Measurements from ENCODE around the gene ZC3H4.

ZC3H4 gene

DNA sequence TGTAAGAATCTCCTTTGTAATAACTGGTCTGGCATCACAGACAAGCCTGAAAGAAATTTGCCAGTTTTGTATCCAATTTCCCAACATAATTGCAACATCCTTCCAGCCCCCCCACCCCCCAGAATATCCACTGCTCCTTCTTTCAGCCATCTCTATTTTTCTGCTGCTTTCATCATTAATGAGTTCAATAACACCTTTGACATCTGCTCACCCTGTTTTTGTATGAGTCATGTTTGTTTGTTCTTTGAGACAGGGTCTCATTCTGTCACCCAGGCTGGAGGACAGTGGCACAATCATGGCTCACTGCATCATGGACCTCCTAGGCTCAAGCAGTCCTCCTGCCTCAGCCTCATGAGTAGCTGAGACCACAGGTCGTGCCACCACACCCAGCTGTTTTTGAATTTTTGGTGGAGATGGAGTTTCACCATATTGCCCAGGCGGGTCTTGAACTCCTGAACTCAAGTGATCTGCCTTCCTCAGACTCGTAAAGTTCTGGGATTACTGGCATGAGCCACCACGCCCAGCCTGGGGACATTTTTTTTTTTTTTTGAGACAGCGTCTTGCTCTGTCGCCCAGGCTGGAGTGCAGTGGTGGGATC, 7.0 kb upstream of the ZC3H4 start:
- TF ChIP-seq, protein P1, sequence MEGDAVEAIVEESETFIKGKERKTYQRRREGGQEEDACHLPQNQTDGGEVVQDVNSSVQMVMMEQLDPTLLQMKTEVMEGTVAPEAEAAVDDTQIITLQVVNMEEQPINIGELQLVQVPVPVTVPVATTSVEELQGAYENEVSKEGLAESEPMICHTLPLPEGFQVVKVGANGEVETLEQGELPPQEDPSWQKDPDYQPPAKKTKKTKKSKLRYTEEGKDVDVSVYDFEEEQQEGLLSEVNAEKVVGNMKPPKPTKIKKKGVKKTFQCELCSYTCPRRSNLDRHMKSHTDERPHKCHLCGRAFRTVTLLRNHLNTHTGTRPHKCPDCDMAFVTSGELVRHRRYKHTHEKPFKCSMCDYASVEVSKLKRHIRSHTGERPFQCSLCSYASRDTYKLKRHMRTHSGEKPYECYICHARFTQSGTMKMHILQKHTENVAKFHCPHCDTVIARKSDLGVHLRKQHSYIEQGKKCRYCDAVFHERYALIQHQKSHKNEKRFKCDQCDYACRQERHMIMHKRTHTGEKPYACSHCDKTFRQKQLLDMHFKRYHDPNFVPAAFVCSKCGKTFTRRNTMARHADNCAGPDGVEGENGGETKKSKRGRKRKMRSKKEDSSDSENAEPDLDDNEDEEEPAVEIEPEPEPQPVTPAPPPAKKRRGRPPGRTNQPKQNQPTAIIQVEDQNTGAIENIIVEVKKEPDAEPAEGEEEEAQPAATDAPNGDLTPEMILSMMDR (IDR thresholded peaks at IDR 0.05; ENCODE audit: low read depth, low read length): no peak
- no peak overlapping the region for H3K4me3 ChIP-seq (ENCODE audit: low read depth, low read length)
- no peak for DNase-seq (ENCODE audit: low read depth)

DNA sequence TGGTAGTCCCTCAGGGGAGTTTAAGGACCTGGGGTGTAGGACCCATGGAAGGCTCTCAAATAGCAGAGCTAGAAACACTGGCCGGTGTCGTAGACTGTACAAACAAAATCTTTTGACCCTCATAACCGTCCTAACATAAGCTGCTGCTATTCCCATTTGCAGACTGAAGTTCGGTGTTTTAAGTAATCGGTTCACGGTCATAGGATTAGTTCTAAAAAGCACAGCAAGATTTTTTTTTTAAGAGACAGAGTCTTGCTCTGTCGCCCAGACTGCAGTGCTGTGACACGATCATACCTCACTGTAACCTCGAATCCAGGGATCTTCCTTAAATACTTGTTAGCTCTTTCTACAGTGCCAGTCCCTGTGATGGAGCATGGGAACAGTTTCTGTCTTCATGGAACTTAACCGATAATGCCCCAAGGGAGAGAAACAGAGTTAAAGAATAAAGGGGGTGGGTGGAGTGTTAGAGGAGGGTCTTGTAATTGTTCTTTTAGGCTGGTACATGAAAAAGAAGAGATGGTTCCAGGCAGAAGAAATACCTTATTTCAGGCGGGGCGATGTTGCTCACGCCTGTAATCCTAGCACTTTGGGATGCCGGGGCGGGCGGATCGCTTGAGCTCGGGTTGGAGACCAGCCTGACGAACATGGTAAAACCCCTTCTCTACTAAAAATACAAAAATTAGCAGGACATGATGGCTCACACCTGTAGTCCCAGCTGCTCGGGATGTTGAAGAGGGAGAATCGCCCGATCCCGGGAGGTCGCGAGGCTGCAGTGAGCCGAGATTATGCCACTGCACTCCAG, 475 bp upstream of the ZC3H4 start:
- H3K4me3 ChIP-seq (ENCODE audit: low read depth, low read length): peak overlapping the region; percentile 70
- no peak for DNase-seq (ENCODE audit: low read depth)
- TF ChIP-seq MYC (IDR thresholded peaks at IDR 0.05; ENCODE audit: low read depth, low read length): no peak
- TF ChIP-seq, protein P1 (IDR thresholded peaks at IDR 0.05; ENCODE audit: low read depth, low read length): no peak
- no peak for TF ChIP-seq POLR2A (IDR thresholded peaks at IDR 0.05; ENCODE audit: extremely low read depth, insufficient read length)
- TF ChIP-seq, protein P2, sequence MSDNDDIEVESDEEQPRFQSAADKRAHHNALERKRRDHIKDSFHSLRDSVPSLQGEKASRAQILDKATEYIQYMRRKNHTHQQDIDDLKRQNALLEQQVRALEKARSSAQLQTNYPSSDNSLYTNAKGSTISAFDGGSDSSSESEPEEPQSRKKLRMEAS (IDR thresholded peaks at IDR 0.05; ENCODE audit: low read depth, low read length): no peak

DNA sequence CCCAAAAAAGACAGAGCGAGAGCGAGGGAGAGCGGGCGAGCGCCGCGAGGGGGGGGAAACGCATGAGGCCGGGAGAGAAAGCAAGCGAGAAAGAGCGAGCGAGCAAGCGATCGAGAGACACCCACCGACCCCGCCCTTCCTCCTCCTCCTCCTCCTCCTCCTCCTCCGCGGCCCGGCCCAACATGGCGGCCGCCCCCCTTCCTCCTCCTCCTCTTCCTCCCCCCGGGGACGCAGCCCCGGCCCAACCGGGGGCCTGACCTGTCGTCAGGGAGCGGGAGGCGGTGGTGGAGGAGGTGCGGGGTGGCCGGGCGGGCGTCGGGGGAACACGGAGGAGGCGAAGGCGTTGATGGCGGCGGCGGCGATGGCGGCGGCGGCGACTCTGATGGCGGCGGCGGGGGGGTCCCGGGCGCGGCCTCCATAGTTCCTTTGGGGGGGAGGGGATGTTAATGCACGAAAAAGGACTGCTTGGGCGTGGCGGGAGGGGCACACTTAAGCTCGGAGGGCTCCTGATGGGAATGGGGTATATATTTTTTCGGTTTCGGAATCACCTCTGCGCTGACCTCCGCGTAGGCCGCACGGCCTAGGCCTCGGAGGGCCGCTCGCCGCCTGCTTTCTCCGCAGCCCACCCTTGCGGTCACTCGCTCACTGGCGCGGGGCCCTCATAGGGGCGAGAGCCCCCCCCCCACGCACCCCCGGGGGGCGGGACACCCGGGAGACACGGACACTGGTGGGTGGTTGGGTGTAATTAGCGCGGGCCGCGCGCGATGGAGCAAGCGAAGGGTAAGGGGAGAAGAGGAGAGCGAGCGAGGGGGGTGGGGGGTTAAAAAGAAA, 1.2 kb downstream of the ZC3H4 start:
- TF ChIP-seq MYC (IDR thresholded peaks at IDR 0.05; ENCODE audit: low read depth, low read length) (no peak), POLR2A (IDR thresholded peaks at IDR 0.05; ENCODE audit: extremely low read depth, insufficient read length) (no peak)
- TF ChIP-seq, protein P2 (IDR thresholded peaks at IDR 0.05; ENCODE audit: low read depth, low read length): no peak
- TF ChIP-seq, protein P1 (IDR thresholded peaks at IDR 0.05; ENCODE audit: low read depth, low read length): no peak
- DNase-seq (ENCODE audit: low read depth): peak; percentile 100
- peak overlapping the region; percentile 77 for H3K4me3 ChIP-seq (ENCODE audit: low read depth, low read length)

DNA sequence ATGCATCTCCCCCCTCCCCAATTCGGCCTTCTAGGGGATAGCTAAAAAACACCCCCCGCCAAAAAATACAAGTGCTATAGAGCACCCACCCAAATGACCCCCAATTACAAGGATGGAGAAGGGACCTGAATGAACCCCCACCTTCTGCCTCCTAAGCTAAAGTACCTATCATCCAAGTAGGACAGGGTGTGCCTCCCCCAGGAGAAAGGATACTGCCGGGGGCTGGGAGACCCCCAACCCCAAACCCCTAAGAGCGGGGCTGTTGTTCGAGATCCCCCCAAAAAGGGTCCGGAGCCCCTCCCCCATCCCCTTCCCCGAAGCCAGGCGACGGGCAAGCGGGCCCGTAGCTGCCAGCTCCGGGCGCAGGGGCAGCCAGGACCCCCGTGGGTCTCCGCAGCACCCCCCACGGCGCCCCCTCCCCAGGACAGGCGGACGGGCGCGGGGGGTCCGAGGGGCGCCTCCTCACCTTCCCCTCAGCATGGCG, 1.9 kb downstream of the ZC3H4 start:
- TF ChIP-seq, protein P2 (IDR thresholded peaks at IDR 0.05; ENCODE audit: low read depth, low read length): no peak
- TF ChIP-seq MYC (IDR thresholded peaks at IDR 0.05; ENCODE audit: low read depth, low read length): no peak
- TF ChIP-seq, protein P1 (IDR thresholded peaks at IDR 0.05; ENCODE audit: low read depth, low read length): no peak
- TF ChIP-seq POLR2A (IDR thresholded peaks at IDR 0.05; ENCODE audit: extremely low read depth, insufficient read length): no peak
- H3K4me3 ChIP-seq (ENCODE audit: low read depth, low read length): peak overlapping the region; percentile 77
- DNase-seq (ENCODE audit: low read depth): no peak

DNA sequence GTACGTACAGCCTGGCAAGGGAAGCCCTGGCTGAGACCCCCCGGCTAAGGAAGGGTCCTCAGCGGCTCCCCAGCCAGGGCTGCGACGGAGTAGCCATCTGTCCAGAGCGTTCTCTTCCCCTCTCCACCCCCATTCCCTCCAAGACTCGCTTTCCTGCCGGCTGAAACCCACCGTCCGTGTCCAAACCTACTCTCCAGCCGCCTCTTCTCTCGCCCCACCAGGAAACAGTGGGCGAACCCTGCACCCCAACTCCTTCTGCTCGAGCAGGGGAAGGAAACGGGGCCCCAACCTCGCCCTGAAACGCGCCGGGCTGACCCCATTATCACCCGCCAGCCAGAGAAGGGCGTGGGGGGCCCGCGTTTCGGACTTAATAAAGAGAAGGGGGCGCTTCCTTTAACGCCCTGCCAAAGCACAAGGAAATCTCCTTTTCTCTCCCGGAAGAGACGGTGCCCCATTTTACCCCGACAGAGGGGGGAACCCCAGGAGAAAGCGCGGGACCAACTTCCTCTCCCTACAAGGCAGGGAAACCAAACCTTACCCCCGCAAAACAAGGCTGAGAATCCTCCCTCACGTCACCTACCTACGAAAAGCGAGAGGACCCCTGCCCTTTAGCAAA, 2.5 kb downstream of the ZC3H4 start:
- TF ChIP-seq, protein P1 (IDR thresholded peaks at IDR 0.05; ENCODE audit: low read depth, low read length): no peak
- TF ChIP-seq, protein P2 (IDR thresholded peaks at IDR 0.05; ENCODE audit: low read depth, low read length): no peak
- TF ChIP-seq POLR2A (IDR thresholded peaks at IDR 0.05; ENCODE audit: extremely low read depth, insufficient read length) (no peak), MYC (IDR thresholded peaks at IDR 0.05; ENCODE audit: low read depth, low read length) (no peak)
- H3K4me3 ChIP-seq (ENCODE audit: low read depth, low read length): peak overlapping the region; percentile 77
- DNase-seq (ENCODE audit: low read depth): peak; percentile 86

All from NB4 (cell line).